Measurements from ENCODE around the gene AGTPBP1.
"Not testable (repeated sequence)": the region's sequence is repeated elsewhere in the genome, so short reads cannot be mapped to it uniquely, and the experiment has no call there.

AGTPBP1 gene

GRCh38 chr9:85741875-85742596 is at the start of gene AGTPBP1:
TSS of gene AGTPBP1 (minus strand) at chr9:85741954. CDS start at chr9:85712533, 29,421 bp downstream.
- no peak for FAIRE-seq

GRCh38 chr9:85786116-85786515 is 44.4 kb upstream of the AGTPBP1 start:
- peak; percentile 99 for FAIRE-seq

- not testable (repeated sequence) for FAIRE-seq
Measured at GRCh38 chr9:85773844-85774243, 32.1 kb upstream of the AGTPBP1 start.

- FAIRE-seq = not testable (repeated sequence)
Measured at GRCh38 chr9:85761802-85762201, 20.0 kb upstream of the AGTPBP1 start.

- not testable (repeated sequence) for FAIRE-seq
Measured at GRCh38 chr9:85757716-85758115, 16.0 kb upstream of the AGTPBP1 start.

GRCh38 chr9:85756216-85756615 is 14.5 kb upstream of the AGTPBP1 start:
- not testable (repeated sequence) for FAIRE-seq

GRCh38 chr9:85746309-85746708 is 4.6 kb upstream of the AGTPBP1 start:
- FAIRE-seq = no peak

GRCh38 chr9:85745203-85745602 is 3.4 kb upstream of the AGTPBP1 start:
- no peak for FAIRE-seq

- FAIRE-seq = no peak
Measured at GRCh38 chr9:85744480-85744879, 2.7 kb upstream of the AGTPBP1 start.

- FAIRE-seq = no peak
Measured at GRCh38 chr9:85743275-85744128, 1.7 kb upstream of the AGTPBP1 start.

- no peak for FAIRE-seq
Measured at GRCh38 chr9:85742597-85742936, 813 bp upstream of the AGTPBP1 start.

GRCh38 chr9:85741095-85741874 is 469 bp downstream of the AGTPBP1 start:
- no peak for FAIRE-seq

- peak; percentile 83 for FAIRE-seq
Measured at GRCh38 chr9:85740787-85741094, 1.0 kb downstream of the AGTPBP1 start.

- FAIRE-seq = no peak
Measured at GRCh38 chr9:85738509-85738908, 3.2 kb downstream of the AGTPBP1 start.

GRCh38 chr9:85737671-85738070 is 4.1 kb downstream of the AGTPBP1 start:
- no peak for FAIRE-seq

GRCh38 chr9:85730916-85731630 is 10.7 kb downstream of the AGTPBP1 start:
- no peak for FAIRE-seq

- FAIRE-seq = no peak
Measured at GRCh38 chr9:85729882-85730281, 11.9 kb downstream of the AGTPBP1 start.

- no peak for FAIRE-seq
Measured at GRCh38 chr9:85727500-85727899, 14.3 kb downstream of the AGTPBP1 start.

- FAIRE-seq = no peak
Measured at GRCh38 chr9:85726737-85727136, 15.0 kb downstream of the AGTPBP1 start.

- no peak for FAIRE-seq
Measured at GRCh38 chr9:85723215-85723614, 18.5 kb downstream of the AGTPBP1 start.

GRCh38 chr9:85719411-85719810 is 22.3 kb downstream of the AGTPBP1 start:
- FAIRE-seq = not testable (repeated sequence)

- not testable (repeated sequence) for FAIRE-seq
Measured at GRCh38 chr9:85717818-85718217, 23.9 kb downstream of the AGTPBP1 start.

GRCh38 chr9:85717220-85717619 is 24.5 kb downstream of the AGTPBP1 start:
- FAIRE-seq = no peak

All from islet of Langerhans (tissue), 1 donor.